ENCODE measurements around the gene AAMP.
A peak's percentile ranks its signal among the peaks of the same experiment; 100 is the strongest.

Gene AAMP

DNA sequence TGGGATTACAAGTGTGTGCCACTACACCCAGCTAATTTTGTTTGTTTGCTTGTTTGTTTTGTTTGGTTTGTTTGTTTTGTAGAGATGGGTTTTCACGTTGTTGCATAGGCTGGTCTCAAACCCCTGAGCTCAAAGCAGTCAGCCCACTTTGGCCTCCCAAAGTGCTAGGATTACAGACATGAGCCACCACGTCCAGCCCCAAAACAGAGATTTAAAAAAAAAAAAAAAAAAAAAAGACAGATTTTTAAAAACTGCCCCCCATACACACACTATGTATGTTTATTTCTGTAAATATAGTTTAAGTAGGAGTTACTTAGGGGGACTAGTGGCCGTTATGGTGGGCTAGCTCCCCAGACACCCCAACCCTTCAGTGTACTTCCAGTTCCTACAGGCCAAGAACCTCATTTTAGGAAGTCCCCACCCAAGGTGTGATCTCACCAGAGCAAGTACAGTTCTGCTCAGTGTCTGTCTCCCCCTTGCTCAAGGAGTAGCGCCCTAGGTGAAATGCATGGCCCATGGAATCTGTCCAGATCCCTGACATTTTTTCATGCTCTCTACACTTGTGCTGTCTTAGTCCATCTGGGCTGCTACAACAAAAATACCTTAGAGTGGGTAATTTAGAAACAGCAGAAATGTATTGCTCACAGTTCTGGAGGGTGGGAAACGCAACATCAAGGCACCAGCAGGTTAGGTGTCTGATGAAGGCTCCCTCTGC, 23.9 kb upstream of the AAMP start:
- no peak for DNase-seq

DNA sequence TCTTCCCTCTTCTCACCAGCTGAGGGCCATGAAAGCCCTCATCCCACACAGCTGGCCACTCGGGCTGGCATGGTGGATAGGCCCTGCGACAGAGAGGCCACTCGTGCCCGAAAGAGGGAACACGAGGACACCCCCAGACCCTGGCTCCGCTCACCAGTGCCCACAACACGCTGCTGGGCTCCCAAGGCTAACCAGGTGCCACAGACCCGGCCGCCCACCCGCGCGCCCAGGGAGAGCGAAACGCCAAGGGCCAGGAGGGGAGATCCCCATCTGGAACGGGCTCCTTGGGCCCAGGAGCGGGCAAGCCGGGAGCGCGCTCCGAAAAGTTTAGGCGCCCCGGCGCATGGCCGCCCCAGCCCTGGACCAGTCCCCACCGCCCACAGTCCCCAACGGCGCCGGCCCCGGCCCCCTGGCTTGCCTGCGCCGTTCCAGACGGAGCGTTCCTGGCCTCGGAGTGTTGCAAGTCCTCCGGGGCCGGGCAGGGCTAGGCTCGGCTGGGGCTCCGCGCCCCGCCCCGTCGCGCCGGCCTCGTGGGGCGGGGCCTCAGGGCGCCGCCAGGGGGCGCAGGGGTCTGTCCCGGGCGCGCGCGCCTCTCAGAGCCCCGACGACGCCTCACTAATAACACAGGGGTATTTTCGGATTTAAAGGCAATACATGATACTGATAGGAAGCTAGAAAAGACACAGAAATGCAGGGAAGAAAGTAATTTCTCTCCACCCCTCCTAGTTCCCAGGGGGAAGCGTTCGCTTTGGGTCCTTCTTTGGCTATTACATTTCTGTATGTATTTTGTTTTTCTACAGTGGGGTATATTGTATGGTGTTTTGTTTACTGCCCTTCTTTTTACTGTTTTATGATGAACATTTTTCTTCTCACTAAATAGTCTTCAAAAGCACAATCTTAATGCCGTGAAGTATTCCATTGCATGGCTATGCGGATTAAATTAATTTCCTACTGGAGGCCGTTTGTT, 22.4 kb upstream of the AAMP start, which contains the start of gene TMBIM1:
TSS of gene TMBIM1 (minus strand) at position 456 of the 967 bp plus-strand sequence. CDS start 10,362 bp downstream, outside the sequence.
- DNase-seq: peak; percentile 91

GRCh38 chr2:218291318-218292047, 21.5 kb upstream of the AAMP start:
- no peak for DNase-seq

- DNase-seq: no peak
Observed at GRCh38 chr2:218290316-218291261, 20.7 kb upstream of the AAMP start.

GRCh38 chr2:218289639-218290315, 19.8 kb upstream of the AAMP start:
- DNase-seq: no peak

DNA sequence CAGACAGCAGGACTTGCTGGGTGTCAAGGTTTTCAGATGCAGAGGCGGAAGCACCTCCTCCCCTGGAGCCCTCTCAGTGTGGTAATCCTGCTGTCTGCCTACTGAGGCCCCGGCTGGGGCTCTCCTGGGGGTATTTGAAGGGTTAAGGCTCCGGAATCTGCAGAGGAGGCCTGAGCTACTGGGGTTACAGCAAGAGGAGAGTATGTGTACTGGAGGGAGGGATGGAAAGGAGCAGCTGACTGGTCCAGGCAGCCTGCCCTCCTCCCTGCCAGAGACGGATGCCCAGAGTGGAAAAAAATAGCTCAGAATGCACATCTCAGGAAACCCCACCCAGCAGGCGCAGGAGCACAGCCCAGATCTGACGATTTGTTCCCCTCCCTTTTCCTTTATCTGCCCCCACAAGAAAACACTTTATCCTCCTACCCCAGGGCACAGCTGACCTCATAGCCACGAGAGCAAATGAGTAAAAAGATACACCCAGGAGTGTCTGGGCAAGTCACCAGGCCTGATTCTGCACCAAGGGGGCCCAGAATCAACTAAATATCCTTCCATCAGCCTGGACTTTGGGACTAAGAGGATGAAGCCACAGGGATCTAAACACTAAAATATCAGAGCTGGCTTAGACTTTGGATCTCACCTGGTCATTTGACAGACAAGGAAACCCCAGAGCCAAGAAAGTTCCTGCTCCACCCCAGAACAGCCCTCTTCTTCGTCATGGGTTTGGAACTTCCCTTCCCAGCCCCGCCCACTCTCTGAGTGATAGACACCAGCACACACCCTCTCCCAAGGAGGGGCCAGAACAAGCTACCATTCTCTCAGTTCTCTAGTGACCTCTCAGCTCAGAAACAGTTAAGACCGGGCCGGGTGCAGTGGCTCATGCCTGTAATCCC, 16.9 kb upstream of the AAMP start:
- peak; percentile 83 for DNase-seq

DNA sequence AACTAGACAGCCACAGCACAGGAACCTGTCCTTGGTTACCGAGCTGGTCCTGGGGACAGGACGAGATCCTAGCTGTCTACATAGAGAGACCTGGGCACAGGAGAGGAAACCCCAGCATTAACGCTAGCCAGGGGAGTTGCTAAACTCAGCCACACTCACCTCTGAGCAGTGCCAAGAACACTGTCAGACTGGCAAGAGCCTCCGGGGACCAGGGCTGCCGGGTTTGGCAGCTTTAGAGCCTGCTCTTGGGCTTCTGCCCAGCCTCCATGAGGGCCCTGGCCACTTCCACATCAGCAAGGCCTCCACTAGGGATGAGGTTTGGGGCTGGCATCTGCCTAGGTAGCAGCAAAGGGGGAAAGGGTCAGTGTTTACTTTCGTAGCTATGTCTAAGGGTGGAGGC, 15.7 kb upstream of the AAMP start:
- DNase-seq: no peak

DNA sequence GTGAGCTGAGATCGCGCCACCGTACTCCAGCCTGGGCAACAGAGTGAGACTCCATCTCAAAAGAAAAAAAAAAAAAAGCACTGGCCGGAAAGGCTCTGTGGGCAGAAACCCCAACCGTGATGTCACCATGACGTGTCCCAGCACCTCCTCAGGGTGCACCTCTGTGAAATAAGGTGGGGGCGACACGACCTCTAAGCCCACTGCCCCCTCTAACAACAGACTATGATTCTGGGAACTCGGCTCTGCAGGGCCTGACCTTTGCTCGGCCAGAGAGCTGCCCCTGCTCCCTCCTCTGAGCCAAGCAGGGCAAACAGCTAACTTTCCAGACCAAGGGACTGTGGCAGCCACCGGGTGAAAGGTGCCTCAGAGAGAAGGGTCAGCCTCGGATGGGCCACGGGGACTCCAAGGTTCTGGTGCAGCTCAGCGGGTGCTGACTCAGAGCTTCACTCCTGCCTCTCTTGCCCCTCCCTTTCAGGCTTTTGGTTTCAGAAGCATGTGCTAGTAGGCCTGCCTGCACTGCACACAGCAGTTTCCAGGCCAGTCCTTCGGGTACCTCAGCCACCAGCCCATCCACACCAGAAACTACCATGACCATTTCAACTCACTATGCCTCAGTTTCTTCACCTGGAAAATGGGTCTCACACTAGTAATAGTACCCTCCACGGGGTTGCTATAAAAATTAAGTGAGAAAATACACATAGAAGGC, 14.3 kb upstream of the AAMP start:
- DNase-seq: peak; percentile 76

DNA sequence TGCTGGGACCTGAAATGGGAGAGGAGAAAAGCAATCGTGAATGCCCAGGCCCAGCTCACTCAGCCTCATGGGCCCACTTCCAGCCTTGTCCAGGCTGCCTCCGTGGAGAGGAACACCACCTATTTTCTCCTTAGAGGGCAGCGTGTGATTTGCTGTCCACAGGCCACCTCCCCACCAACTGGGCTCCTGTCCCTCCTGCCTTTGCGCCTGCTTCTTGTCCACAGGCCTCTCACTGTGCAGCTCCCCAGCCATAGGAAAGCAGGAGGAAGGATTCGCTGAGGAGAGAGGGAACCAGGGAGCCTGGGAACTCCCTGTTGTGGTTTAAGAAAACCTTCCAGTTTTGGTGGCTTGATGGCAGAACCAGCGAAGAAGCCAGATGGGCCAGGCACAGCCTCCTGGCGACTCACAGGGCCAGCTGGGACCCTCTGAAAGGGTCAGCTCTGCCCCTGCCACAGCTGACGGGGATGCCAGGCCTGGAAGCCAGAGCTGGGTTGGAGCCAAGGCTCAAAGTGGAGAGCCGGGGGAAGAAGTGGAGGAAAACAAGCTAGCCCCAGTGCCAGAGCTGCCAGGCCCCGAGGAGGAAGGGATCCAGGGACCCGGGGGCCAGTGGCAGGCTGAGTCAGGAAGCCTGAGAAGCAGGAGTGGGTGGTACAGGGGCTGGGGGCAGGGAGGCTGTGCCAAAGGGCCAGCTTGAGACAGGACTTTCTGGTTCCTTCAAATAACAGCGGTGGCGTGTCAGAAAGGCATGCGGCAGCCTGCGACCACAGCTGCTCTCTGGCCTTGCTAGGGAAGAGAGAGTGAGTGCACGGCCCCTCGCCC, 12.4 kb upstream of the AAMP start:
- DNase-seq: no peak

GRCh38 chr2:218281449-218281848, 11.5 kb upstream of the AAMP start:
- DNase-seq: no peak

DNA sequence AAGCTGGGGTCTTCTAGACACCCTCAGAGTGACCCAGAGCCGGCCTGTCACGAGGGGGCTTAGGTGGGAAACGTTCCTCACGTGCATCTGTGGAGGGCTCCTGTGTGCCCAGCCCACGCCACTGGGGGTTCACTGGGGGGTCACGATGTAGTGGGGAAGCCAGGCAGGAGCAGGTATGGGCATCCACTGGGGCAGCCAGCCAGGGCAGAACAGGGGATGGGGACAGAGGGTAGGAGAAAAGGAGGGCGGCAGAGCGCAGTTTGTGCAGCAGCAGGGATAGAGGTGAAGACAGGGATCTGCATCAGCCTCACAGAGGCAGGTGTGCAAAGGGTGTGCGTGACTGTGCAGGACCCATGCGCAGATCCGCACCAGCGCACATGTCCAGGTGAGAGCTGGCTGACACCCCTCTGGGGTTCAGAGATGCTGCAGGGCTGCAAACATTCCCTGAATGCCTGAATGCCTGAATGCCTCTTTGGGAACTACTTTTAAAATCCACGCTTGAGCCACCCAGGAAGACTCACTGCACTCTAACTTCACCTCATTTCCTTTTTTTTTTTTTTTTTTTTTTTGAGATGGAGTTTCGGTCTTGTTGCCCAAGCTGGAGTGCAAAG, 10.4 kb upstream of the AAMP start:
- DNase-seq: no peak

GRCh38 chr2:218278531-218279360, 8.8 kb upstream of the AAMP start:
- no peak for DNase-seq

- no peak for DNase-seq
Observed at GRCh38 chr2:218277921-218278320, 8.0 kb upstream of the AAMP start.

DNA sequence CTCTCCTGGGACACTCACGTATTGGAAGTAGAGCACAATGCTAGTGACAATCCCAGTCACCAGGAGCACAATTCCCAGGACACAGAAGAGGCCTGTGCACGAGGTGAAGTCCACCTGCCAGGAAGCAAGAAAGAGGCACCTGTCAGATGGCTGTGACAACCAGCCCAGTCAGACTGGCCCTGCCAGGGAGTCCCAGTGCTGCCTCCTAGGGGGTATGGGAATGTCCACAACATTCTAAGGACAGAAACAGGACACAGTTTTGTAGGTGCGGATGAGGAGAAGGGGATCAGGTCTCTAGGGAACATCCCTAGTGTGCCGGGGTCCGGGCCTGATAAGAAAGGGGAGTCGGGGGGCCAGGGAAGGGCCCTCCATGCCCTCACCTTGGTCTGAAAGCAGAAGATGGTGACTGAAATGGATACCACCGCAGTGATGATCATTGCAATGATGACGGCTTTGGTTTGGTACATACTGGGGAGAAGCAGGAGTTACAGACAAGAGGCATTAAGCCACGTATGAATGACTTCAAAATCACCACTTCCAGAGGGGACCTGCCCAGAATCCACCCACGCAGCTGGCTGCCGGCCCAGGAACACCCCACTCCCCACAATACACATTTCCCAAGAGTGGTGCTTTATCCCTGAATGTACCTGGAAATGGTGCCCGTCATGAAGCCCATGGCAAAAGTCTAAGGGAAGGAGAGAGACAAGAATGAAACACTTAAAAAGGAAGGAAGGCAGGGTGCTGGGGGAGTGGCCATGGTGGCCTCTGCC, 7.2 kb upstream of the AAMP start:
- DNase-seq: no peak

DNA sequence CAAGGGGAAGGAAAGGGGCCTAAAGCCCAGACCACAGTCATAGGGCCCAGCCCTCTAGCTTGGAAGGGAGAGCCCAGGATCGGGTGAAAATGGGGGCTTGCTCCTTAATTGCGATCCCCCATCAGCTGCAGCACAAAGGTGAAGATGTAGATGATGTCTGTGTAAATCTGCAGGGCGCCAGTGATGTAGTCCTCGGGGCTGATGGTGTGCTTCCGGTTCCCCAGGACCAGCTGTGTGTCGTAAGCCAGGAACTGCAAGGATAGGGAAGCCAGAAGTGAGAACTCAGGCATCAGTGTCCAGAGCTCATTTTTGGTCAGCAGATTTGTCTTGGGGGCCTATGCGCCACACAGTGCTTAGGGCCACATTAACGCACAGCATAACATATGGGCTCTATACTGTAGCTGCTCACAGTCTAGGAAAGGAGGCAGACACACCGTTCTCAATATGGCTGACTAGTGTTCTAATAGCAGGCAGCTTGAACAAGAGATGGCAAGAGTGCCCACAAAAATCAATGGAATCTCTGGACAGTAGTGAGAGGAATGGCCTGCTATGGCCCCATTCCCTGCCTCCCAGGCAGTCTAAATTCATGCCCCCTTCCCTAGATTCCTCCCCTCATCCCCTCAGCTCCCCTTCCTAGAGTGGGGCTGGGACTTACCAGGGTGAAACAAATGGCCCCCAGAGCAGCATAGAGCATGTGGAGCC, 5.6 kb upstream of the AAMP start:
- DNase-seq: no peak

GRCh38 chr2:218274586-218274985, 4.6 kb upstream of the AAMP start:
- DNase-seq: no peak
